Urothelium cell line (cell line): Measurements from ENCODE around the gene LRRTM4.
A peak's percentile ranks its signal among the peaks of the same experiment; 100 is the strongest.

Source experiments
- DNase-seq: peaks from one replicate; pipeline ENCODE4 v3.0.0; 2011; ENCODE audit warnings: low spot score, mixed read lengths
- FAIRE-seq: peaks from 2 replicates; lab custom pipeline; 2011; peaks lifted over from hg19 to GRCh38; lab: Jason Lieb, UNC

The LRRTM4 gene

DNA sequence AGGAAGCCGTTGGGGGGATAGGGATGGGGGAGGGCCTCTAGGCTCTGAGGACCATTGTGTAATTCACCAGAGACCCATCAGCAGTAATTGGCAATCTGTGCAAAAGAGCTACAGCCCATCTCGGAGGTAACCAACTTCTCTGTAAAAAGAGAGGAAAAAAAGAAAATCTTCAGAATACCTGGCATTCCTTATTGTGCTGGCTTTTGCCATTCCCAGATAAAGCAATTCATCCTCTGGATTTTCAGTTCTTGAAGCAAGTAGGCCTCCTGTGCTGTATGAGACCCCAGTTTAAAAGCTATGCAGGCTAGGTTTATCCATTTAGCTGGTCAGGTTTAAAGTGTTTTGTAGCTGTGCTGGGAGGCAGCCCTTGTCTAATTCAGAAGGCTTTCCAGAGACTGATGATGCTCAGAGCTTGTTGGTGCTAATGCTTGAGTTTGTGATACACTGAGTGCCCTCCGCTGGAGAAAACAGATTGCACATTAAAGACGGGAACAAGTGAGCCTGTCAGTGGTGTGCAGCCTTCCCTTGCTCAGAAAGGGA is at the start of gene LRRTM4:
Gene LRRTM4, minus strand, starts transcription at position 446 of the 540 bp plus-strand sequence.
- FAIRE-seq (no peak), DNase-seq (peak; percentile 12)

DNA sequence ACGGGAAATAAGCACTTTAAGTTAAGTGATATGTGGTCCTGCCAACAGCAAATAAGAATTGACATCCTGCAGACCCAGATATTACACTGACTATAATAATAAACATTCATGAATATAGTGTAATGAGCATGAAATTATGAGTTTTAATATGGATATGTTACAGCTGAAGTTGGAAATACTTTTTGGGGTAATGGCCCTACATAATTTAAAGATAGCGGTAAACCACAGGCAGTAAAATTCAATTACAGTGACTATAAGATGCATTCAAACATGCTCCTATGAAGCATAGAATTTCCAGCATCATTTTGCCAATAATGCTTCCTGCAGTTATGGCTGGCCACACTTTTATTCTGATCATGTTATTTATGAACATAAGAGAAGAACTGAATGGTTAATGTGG is 49.4 kb upstream of the LRRTM4 start:
- FAIRE-seq (no peak), DNase-seq (no peak)

DNA sequence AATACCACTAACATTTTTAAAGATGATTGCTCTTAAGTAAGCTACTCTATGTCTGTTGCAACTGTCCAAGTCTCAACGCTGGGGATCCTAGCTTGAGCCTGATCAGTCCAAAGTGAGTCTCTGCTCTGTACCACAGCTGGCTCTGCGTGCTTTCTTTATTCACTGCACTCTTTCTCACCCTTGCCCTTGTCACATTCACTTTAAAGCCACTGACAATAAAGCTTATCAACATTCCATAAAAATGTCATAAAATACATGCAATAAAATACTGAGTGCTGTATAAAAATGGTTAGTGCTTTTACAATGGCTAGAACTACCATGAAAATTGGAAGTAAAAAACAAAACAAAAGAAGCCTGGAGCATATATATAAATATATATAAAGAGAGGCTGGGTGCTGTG is 45.5 kb upstream of the LRRTM4 start:
- FAIRE-seq, result no peak

DNA sequence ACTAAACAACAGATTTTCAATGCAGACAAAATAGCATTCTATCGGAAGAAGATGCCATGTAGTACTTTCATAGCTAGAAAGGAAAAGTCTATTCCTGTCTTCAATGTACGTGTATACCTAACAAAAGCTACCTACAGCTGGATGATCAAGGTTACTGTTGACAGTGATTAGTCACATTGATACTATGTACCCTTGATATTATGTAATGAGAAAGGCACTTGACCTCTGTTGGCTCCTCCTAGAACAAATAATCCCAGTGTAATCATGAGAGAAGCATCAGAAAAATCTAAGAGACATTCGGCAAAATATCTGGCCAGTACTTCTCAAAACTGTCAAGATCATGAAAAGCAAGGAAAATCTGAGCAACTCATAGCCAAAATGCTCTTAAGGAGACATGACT is 44.4 kb upstream of the LRRTM4 start:
- DNase-seq (peak; percentile 18), FAIRE-seq (no peak)

More for the DNA sequence above, 45.5 kb upstream of the LRRTM4 start:
- DNase-seq, result no peak

DNA sequence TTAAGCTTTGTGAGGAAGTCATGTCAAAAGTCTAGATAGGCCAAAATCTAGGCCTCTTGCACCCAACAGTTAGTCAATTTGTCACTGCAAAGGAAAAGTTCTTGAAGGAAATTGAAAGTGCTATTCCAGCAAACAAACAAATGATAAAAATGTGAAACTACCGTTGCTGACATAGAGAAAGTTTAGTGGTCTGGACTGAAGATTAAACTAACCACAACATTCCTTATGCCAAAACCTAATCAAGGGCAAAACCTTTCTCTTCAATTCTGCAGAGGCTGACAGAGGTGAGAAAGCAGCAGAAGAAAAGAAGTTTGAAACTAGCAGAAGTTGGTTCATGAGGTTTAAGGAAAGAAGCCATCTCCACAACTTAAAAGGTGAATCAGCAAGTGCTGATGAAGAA is 44.0 kb upstream of the LRRTM4 start:
- FAIRE-seq, result no peak
- no peak for DNase-seq

DNA sequence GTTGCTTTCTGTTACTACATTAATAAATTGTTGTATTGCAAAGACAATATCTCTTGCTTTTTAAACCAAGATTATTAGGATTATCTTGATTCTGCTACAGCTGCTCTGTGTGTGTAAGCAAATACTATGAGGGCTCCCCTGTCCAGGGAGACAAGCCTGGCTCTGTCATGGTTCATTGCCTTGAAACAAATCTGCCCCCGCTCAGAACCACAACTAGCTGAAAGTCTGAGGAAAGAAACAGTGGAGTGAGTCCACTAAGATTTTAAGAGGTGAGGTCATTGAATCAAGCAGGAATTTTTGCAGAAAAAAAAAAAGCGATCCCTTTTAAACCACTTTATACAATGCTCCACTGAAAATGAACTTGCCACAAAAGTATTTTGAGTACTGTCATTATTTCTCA is 30.8 kb upstream of the LRRTM4 start:
- peak; percentile 37 for DNase-seq
- no peak for FAIRE-seq

DNA sequence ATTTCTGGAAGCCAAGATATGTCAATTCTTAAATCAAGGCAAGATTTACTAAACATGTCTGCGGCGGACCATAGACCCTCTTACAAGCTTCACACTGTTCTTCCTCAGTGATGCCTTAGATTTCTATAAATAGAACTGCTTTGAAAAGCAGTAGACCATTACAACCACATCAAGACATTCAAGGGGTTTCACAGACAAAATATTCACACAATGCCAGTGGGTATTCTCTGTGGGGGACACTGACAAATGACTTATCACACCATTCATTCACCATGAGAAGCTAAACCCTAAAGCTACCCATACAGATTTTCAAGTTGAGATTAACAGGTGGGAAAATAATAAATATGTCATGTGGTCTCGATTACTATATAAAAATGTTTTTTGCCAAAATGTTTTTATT is 15.9 kb upstream of the LRRTM4 start:
- DNase-seq (no peak), FAIRE-seq (no peak)

DNA sequence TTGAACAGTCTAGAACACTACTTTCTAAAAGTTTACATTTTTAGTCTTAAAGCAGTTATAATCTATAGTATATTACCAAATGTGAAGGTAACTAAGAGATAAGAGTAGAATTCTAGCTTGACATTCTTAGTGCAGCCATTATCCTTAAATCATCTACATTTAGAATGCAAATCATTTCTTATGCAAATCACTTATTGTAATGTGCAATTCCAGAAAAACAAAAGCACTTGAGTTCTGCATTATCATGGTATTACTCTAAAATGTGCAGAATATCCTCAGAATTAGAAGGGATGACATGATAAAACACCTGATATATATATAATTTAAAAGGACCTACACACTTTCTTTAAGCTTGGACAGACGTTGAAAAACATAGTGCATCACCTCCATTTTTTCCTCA is 712 bp upstream of the LRRTM4 start:
- FAIRE-seq (no peak), DNase-seq (no peak)

DNA sequence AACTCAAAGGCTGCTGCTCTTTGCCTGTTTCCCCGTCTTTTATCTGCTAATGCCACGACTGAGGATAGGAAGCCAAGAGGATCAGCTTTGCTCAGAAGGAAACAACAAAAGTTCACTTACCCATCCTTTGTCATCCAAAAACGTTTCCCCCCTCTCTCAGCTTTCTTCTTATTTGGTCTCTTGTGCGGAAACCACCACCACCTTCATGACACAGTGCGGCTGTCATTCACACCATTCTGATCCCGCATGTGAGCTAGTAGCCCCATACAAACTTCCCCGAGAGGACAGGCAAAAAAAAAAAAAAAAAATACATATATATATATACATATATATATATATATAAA is 656 bp downstream of the LRRTM4 start:
- FAIRE-seq, result no peak
- no peak for DNase-seq

DNA sequence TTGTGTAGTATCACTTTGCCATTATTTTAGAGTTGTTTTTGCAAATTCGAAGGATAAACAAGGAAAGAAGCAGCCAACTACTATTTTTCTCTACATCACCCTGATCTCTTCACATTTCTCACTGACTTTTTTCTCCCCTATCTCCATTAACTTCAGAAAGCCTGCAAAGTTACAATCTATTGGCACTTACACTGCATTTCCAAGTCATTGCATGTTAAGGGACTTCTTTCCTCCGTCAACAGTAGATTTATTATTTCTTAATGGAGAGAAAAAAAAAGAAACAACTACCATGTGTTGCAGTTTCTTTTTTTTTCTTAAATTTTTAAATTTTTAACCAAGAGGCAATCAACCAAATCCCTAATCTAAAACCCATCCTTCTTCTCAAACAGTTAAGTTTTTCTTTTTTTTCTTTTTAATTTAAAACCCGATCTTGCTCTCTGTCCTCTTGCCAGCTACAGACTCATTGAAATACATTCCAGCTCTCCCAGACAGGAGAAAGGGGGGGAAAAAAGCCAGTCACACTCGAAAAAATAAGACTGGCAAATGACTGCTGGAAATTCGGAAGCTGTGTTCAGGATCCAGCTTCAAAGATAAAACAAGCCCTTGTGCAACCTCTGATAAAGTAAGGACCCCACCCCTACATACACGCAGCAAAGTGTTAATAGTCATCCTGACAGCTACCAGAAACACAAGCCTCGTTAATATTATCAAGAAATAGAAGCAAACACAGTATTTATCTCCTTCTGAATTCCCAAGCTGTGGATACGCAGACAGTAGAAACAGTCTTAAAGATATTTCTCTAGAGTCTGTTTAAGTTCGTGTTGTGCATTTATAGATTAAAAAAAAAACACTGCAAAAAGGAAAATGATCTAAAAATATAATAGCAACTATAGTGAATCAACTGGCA is 1.3 kb downstream of the LRRTM4 start:
- DNase-seq (no peak), FAIRE-seq (no peak)

DNA sequence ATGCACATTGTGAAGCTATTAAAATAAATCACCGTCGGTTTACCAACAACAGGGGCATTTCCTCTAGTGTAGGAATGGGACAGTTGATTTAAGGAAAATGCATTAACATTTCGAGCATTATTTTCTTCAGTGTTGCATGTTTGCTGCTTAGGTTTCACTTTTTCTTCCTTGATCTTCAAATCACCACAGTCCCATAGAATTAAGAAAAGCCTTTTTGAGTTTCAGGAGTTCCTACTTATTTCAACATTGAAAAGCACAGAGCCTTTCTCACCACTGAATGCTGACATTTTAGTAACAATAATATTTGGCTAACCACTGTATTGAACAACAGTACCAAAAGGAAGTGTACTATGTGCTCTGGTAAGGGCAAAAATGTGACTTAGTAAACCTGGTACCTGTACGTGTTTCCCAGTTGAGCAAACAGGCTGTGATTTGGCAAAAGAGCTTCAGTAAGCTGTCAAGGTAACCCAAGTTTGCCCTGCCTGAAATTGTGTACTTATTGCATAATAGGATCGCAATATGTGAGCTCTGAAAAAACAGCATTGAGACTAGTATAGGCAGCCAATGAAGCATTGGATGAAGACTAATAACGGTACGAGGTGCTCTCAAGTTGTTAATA is 2.2 kb downstream of the LRRTM4 start:
- FAIRE-seq, result no peak
- no peak for DNase-seq

DNA sequence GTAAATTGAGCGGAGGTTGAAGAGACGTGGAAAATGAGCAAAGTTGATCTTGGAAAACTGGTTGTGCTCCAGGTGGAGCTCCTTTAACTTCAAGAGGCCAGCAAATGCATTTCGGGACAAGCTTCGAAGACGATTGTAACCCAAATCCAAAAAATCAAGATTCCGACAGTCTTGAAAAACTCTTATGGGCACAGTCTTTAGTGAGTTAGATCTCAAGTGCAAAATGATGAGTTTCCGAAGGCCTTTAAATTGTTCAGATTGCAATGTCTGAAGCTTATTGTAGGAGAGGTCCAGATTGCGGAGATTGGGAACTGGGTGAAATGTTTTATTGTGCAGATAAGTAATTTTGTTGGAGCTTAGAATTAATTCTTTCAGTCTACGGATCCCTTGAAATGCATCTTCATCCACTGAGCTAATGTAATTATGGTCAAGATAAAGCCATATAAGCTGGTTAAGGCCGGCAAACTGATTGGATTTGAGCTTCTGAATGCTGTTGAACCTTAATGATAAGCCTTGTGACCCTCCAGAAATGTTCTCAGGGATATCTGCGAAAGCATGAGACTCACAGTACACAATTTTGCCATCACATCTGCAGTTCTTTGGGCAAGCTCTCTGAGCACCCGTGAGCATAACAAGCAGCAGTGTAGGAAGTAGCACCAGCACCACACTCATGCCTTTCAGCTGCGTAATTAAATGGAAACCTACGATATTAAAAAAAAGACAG is 2.9 kb downstream of the LRRTM4 start:
- DNase-seq (no peak), FAIRE-seq (no peak)

DNA sequence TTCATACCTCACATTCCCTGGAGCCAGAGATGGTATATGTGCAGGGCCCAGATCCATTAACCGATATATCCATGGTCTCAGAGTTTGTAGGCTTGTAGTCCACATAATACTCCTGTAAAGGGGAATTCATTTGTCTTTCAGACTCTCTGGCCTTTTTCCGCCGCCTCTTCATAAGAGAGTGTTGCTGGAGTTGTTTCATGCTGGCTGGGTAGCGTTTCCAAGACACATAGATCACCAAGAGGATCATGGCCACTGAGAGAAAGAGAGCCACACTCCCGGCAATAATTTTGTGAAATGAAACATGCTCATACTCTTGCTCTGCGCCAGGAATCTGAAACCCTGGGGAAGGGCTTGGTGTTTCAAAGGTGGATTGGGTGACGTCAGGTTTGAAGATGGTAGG is 3.9 kb downstream of the LRRTM4 start:
- FAIRE-seq, result no peak
- no peak for DNase-seq

DNA sequence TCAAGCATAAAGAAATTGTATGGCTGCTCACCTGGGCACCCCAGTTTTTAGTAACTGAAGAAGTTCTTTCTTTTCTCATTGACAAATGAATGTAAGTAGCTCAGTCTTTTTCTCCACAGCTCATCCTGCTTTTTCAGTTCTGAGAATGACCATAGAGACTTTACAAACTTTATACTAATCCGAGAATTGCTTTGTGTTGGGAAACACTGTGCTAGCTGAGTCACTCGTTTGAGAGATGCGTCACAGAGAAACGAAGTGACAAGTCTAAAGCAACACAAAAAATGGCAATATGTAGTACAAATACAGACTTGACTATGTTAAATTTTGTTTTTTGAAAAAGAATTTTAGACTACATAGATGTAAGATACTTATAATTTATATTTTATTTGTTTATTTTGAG is 9.0 kb downstream of the LRRTM4 start:
- no peak for DNase-seq

DNA sequence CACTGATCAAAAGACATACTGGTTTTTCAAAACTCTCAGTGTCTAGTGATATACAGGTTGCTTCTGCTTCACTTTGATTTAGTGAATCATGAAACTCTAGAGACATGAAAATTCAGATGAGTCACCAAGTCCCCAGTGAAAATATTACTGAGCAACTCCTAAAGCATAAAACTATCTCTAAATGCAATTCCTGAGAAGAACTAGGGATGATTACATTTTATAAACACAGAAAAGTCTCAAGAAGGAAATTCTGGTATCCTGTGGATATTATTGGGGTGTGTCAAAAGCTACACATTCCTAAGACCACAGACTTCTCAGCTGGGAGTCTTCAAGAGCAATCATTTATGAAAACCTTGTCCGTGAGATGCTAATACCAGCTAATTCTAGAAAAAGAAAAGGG is 9.7 kb downstream of the LRRTM4 start:
- FAIRE-seq (no peak), DNase-seq (no peak)

More for the DNA sequence above, 9.0 kb downstream of the LRRTM4 start:
- no peak for FAIRE-seq

DNA sequence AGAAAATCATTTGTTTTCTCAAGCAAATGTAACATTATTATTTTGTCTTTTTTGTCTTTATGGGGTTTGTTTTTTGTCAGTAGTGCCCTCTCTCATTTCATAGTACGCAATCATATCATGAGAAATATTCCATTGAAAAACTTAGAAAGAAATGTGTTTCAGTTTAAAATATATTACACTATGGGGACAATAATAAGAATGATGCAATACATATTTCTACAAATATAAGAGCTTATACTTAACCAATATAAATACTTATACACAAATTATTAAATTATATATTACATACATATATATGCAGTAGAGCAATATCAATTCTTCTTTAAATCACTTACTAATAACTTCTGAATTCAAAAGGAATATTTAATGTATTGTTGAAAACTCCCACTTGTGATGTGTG is 13.7 kb downstream of the LRRTM4 start:
- no peak for FAIRE-seq
- no peak for DNase-seq

DNA sequence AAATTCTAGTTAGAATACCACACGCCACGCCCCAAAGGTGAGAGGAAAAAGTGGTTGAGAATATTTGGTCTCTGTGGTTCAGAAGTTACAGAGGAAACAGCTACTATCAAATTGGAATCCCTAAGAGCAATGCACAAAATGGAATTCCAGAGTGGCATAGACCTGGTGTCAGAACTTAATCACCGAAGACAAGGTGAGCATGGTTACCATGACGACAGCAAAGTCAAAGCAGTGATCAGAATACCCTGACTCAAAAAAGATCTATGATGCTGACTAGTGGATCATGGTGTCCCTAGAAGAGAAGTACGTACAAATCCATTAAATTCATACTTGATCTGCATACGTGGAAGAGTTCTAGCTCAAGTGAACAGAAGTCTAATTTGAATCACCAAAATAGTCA is 14.5 kb downstream of the LRRTM4 start:
- DNase-seq (no peak), FAIRE-seq (no peak)

DNA sequence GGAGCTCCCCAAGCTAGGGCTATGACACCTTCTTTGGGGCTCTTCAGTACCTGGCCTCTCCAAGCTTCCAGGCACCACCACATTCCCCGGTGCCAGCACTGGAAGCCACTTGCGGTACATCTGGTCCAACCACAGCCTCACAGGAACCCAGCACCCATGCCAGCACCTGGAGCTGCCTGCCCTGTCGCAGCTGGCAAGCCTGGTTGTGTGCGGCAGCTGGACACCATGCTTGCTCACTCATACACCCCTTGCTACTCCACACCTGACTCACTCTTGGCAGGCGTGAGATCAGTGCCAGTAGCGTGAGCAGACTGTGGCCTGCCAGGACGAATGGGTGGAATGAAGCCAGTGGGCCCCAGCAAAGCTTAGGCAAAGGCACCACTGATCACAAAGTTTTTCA is 34.0 kb downstream of the LRRTM4 start:
- FAIRE-seq, result no peak

DNA sequence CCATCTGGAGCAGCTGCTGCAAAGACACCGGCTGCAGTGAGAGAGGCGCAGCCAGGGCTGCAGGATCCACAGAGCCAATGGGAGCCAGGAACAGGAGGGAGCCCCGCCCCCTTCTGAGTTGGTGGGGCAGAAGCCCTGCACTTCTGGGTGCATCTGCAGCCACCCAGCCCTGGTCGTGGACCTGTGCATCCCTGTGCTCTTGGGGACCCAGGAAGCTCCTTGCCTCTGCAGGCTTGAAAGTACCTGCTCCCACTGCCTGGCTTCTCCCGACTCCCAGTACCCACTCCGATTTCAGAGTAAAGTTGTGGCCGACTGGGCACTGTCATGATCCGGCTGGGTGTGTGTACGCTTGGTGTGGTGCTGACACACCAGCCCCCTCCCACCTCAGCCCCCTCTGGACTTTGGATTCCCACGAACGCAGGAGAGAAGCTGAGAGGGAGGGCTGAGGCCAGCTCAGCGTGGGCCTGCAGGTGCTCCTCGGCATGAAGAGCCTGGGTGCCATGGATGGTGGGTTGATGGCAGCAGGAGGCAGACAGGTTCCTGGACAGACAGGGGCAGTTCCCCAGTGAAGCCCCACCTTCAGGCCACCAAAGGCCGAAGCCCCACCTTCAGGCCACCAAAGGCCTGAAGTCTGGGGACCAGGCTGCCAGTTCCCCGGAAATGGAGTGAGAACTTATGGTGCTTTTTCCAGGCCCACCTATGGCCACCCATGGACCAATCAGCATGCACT is 34.9 kb downstream of the LRRTM4 start:
- DNase-seq, result no peak
- no peak for FAIRE-seq

More for the DNA sequence above, 34.0 kb downstream of the LRRTM4 start:
- no peak for DNase-seq

DNA sequence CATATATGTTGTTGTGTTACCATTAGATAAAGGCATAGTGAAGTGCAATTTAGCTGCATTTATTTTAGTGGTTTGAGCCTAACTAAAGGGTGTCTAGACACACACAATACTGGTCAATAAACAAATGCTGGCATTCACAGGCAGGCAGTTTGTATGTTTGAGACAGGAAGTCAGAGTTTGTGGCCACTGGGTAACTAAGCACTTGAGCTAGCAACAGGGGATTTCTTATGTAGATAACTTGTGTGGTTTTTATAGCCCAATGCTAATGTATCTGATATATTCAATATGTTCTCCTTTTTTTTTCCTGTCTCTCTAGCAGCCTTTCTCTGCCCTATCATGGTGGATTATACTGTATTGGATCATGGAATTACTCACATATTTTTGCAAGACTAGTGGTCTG is 38.1 kb downstream of the LRRTM4 start:
- FAIRE-seq, result no peak
- no peak for DNase-seq

DNA sequence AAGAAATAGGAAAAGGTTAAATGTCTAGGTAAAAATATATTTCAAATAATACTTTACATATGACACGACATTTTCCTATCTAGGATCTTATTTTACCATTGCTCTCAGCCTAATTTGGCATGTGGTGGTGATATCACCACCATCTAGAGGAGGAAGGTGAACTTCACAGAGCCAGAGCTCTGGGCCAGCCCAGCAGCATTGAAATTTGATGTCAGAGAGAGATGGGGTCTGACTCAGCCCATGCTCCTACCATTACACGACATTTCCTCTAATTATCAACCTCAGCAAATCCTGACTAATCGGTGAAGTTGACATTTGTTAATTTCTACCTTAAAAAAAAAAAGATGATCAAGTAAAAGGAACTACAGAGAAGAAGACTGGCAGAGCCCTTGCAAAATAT is 42.3 kb downstream of the LRRTM4 start:
- FAIRE-seq (no peak), DNase-seq (peak; percentile 15)
